ENCODE data around the gene PDCD2L.

PDCD2L gene

GRCh38 chr19:34404109-34404909 is at the start of gene PDCD2L:
PDCD2L (plus strand) TSS chr19:34404399; CDS start chr19:34404431, 32 bp downstream.
- no peak for TF ChIP-seq CTCF (conservative IDR thresholded peaks at IDR 0.05; ENCODE audit: low read depth, low read length)
- DNase-seq (ENCODE audit: low read depth) = peak; percentile 85
- peak within 1 kb of the TSS; percentile 90 for H3K4me3 ChIP-seq (ENCODE audit: low read depth, low read length)

- no peak for DNase-seq (ENCODE audit: low read depth)
- no peak for TF ChIP-seq CTCF (conservative IDR thresholded peaks at IDR 0.05; ENCODE audit: low read depth, low read length)
Observed at GRCh38 chr19:34355201-34355600, 49.0 kb upstream of the PDCD2L start.

GRCh38 chr19:34356875-34357274 is 47.3 kb upstream of the PDCD2L start:
- no peak overlapping the region for H3K4me3 ChIP-seq (ENCODE audit: low read depth, low read length)
- no peak for TF ChIP-seq CTCF (conservative IDR thresholded peaks at IDR 0.05; ENCODE audit: low read depth, low read length)

More at GRCh38 chr19:34355201-34355600, 49.0 kb upstream of the PDCD2L start:
- no peak overlapping the region for H3K4me3 ChIP-seq (ENCODE audit: low read depth, low read length)

GRCh38 chr19:34357431-34357830 is 46.8 kb upstream of the PDCD2L start:
- H3K4me3 ChIP-seq (ENCODE audit: low read depth, low read length) = no peak overlapping the region
- no peak for TF ChIP-seq CTCF (conservative IDR thresholded peaks at IDR 0.05; ENCODE audit: low read depth, low read length)
- no peak for DNase-seq (ENCODE audit: low read depth)

More at GRCh38 chr19:34356875-34357274, 47.3 kb upstream of the PDCD2L start:
- no peak for DNase-seq (ENCODE audit: low read depth)

- DNase-seq (ENCODE audit: low read depth) = peak; percentile 99
- H3K4me3 ChIP-seq (ENCODE audit: low read depth, low read length) = peak overlapping the region; percentile 64
- peak; percentile 62 for TF ChIP-seq CTCF (conservative IDR thresholded peaks at IDR 0.05; ENCODE audit: low read depth, low read length)
Observed at GRCh38 chr19:34359140-34359953, 44.9 kb upstream of the PDCD2L start.

- TF ChIP-seq CTCF (conservative IDR thresholded peaks at IDR 0.05; ENCODE audit: low read depth, low read length) = no peak
- DNase-seq (ENCODE audit: low read depth) = no peak
- H3K4me3 ChIP-seq (ENCODE audit: low read depth, low read length) = peak overlapping the region; percentile 64
Observed at GRCh38 chr19:34359954-34360315, 44.3 kb upstream of the PDCD2L start.

Data from choroid plexus epithelial cell (primary cell).